ENCODE results near the gene PDE4D.

PDE4D gene

GRCh38 chr5:59542306-59542705 is 351.2 kb downstream of the PDE4D start:
- DNase-seq, result no peak

- peak; percentile 92 for DNase-seq
These were observed 353.2 kb downstream of the PDE4D start for GRCh38 chr5:59540366-59540765.

GRCh38 chr5:59538750-59539121 is 354.8 kb downstream of the PDE4D start:
- DNase-seq, result no peak

DNA sequence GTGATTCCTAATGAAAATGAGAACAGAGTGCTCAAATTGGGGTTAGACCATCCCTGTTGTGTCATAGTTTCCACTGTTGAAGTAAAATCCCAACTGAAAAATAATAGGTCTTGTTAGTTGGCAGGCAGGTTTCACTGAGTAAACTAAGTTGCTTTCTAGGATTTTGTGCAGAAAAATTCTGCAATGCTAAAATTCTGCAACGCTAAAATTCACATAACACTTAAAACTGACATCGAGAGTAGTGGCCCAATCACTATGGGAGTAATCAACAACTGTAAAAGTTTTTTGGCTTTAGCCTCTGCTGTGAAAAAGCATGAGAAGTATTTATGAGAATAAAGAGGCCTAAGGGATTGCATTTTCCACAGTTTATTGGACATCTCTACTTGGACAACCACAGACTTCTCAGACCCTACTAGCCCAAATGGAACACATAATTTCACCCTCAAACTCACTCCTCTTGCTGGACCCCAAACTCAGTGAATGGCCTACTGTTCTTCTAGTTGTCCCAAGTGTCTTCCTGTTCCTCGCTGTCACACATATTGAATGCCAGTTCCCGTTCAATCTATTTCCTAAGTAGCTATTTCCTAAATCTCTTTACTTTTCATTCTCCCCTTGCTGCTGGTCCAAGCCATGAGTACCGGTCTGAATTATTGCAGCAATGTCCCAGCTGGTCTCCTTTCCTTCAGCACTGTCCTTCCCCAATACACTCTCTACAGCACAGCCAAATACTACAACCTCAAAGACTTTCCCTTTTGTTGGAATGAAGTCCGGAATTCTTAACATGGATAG is 355.4 kb downstream of the PDE4D start:
- DNase-seq, result no peak

DNA sequence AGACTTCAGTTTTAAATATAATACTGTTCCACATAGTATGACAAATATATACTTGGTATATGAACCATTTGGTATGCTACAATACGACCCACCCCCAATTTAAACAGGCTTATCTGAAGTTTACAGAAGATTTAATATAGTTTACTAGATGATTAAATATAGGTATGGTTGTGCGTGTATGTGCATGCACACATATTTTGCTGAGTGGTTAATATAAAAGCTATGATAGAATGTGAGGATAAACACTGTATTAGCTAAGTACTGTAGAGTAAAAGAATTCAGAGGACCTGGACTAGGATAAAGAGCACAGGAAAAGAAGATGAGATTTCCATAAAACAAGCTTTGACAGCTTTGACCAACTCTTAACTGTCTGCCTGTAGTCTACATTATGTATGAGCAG is 356.7 kb downstream of the PDE4D start:
- no peak for DNase-seq

- no peak for DNase-seq
These were observed 358.0 kb downstream of the PDE4D start for GRCh38 chr5:59535561-59535960.

DNA sequence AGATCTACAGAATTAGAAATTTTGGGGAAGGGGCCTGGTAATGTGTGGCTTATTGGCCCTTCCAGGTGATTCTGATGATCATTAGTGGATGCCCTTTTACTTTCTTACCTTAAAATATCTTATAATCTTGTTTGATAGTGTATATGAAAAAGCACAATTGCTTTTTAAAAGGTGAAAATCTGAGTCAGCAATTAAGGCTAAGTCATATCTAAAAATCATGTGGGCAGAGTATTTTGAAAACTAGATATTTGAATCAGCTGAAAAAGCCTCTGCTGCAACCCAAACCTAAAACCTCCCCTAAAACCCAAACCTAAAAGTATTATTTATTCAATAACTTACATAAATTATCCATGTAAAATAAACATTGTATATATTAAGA is 359.8 kb downstream of the PDE4D start:
- no peak for DNase-seq

DNA sequence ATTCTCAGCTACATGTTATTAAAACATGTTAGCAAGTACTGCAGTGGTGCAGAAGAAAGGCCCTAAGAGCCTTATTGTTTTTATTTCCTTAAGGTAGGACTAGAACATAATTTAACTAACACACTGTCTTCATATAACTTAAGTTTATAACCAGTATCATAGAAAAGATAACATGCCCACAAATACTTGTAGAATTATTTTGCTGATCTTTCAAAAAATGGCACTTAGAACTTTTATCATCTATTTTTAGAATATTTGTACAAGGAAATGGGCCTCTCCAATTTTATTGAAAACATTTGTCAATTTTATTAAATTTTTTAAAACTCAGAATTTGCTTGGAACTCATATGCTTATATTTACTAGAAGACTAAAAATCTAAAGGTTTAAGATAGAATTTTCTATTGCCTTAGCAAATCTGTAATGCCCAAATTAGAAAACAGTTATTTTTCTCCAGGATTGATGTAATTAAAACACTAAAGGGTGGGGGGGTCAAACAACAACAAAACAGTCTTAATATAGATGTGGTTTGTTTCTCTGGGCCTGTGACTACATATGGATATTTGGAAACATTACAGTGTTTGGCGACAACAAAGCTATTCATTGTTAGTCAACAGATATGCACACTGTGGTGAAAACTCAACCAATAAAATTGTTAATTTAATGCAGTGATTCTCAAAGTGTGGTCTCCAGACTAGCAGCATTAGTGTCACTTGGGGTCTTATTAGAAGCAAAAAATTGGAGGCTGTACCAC is 360.4 kb downstream of the PDE4D start:
- DNase-seq, result no peak

DNA sequence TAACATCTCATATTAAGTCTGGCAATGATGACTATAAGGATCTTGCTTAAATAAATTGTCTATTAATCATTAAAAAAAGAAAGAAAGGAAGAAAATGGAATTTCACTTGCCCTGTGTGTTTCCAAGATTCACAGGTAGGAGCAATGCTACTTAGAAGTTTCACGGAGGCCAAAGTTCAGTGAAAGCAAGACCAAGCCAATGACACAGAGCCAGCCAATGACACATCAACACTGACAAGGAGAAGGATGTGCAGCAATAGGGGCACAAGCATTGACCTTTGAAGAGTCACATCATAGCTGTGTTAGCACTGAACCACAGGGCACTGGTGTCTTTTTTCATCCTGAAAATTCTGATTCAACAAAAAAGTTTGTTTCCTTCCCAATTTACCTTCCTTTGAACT is 364.3 kb downstream of the PDE4D start:
- DNase-seq, result no peak

DNA sequence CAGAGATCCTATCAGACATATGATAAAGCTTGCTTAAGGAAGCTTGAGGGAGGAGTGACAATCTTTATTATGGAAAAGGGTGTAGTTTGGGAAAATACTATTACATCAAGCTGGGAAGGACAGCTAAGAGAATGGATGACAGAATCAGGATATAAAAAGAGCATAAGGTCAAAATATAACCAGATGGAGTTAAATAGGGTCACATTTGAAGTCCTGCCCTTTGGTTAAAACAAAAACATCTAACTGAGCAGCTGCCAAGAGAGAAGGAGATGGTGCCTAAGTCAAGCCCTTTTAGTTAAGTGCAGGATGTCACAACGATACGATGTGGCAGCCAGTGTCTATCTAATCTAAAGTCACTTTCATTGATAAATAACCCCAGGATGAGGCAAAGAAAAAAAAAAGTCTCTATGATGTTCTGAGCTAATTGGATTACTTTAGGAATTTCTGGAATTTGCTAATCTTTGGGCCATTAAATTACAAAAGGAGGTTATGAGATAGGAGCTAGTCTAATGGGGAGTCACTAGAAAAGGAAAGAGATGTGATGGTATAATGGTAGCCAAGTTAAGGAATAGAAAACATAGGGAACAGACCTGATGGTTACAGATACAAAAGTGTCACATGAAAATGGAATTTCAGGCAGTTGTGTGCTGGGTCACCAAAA is 365.2 kb downstream of the PDE4D start:
- DNase-seq, result no peak

DNA sequence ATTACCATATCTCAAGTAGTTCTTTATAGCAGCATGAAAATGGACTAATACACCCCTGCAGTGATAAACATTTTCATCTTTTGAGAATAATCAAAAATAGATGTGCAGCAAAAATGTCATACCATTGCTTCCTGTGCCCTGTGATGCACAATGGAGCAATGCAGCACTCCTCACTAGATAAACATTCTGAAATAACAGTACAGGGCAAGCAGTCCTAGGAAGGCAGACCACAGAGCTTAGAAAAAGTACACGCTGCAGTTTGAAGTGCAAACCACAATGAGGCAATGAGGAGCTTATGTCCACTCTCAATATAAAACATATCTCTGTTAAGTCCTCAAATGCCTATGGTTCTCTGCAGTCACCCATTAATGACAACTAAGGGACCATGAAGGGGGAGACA is 367.6 kb downstream of the PDE4D start:
- DNase-seq, result peak; percentile 58

DNA sequence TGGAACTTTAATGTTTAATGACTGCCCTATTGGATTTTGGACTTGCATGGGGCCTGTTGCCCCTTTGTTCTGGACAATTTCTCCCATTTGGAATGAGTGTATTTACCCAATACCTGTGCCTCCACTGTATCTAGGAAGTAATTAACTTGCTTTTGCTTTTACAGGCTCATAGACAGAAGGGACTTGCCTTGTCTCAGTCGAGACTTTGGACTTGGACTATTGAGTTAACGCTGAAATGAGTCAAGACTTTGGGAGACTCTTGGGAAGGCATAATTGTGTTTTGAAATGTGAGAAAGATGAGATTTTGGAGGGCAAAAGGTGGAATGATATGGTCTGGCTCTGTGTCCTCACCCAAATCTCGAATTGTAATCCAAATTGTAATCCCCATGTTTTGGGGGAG is 368.2 kb downstream of the PDE4D start:
- DNase-seq, result no peak

- DNase-seq, result no peak
These were observed 371.2 kb downstream of the PDE4D start for GRCh38 chr5:59522201-59522831.

GRCh38 chr5:59521476-59521875 is 372.1 kb downstream of the PDE4D start:
- no peak for DNase-seq

DNA sequence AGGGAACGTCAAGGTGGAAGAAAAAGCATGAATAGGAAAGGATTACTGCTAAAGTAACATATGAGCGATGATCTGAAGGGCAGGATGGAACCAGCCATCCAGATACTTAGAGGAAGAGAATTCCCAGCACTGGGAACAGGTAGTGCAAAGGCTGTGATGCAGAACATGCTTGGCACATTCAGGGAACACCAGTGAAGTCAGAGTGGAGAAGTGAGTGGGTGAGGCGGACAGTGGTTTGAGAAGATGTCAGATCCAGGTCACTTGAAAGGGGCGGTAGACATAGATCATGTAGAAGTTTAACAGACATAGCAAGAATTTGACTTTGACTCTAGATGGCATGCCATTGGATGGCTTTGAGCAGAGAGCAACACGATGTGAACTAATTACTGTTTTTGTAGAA is 374.2 kb downstream of the PDE4D start:
- DNase-seq, result no peak

- DNase-seq, result no peak
These were observed 375.5 kb downstream of the PDE4D start for GRCh38 chr5:59517926-59518585.

- no peak for DNase-seq
These were observed 377.4 kb downstream of the PDE4D start for GRCh38 chr5:59516161-59516560.

DNA sequence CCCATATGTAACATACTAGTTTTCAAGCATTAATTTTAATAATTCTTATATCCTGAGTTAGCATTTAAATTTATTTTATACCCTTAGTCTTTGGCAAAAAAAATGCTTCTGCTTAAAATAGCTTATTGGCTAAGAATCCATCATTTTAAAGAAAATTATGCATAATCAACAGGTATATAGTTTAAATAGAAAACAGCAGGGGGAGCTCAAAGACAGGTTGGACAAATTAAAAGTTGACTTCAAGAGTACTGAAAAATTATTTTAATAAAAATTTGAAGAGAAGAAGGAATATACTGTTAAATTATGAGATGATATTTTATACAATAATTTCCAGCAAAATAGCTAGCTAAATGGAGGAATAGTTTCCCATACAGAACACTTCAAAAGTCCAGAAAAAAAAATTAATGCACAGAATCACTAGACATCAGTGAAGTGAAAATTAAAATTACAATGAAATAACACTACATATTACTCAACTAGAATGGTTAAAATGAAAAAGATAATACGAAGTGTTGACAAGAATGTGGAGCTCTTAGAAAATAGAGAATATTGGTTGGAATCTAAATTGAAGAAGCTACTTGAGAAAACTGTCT is 387.1 kb downstream of the PDE4D start:
- DNase-seq, result peak; percentile 55

GRCh38 chr5:59504043-59504442 is 389.5 kb downstream of the PDE4D start:
- DNase-seq, result no peak

DNA sequence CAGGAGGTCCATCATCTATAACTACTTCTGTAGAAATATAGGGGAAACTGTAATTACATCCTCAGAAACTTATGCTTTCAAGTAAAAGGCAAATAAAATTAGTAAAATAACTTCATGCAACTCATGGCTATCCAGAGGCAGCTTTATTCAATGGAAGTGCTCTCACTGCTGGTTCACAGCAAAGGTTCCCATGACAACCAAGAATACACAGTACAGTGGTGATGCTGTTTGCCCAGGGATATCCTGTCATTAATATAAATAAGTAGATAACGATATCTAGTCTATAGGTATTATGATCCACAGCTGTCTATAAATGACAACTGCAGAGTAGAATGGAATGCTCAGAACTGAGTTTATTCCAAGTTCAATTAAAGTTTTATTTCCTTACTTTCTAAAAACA is 390.3 kb downstream of the PDE4D start:
- no peak for DNase-seq

GRCh38 chr5:59501316-59501715 is 392.2 kb downstream of the PDE4D start:
- no peak for DNase-seq

DNA sequence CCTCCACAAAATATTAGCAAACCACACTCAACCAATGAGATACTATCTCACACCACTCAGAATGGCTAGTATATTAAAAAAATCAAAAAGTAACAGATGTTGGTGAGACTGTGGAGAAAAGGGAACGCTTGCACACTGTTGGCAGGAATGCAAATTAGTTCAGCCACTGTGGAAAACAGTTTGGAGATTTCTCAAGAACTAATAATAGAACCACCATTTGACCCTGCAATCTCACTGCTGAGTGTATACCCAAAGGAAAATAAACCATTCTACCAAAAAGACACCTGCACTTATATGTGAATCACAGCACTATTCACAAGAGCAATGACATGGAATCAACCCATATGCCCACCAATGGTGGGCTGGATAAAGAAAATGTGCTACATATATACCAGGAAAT is 393.5 kb downstream of the PDE4D start:
- no peak for DNase-seq

- no peak for DNase-seq
These were observed 396.3 kb downstream of the PDE4D start for GRCh38 chr5:59497207-59497606.

Measured in NCI-H2029 treated with DMSO at 0.1 percent for 48 hours (cell line).